Choroid plexus epithelial cell (primary cell): Measurements from ENCODE around the gene NOP53.
A peak's percentile ranks its signal among the peaks of the same experiment; 100 is the strongest.

ENCODE experiments used
- DNase-seq: peaks from one replicate; pipeline ENCODE4 v3.0.0-alpha.2; 2010; ENCODE audit warnings: low read depth
- H3K4me3 ChIP-seq: 2 replicates; pipeline ENCODE4 v1.5.1; 2011; ENCODE audit warnings: low read depth, mild to moderate bottlenecking, control low read depth, low read length, moderate library complexity
- CTCF ChIP-seq: conservative IDR thresholded peaks from 2 replicates; pipeline ENCODE4 v1.5.1; 2011; ENCODE audit warnings: low read depth, mild to moderate bottlenecking, control low read depth, inconsistent platforms, low read length, moderate library complexity

NOP53 gene

GRCh38 chr19:47745010-47745901, at the start of gene NOP53:
Gene NOP53, plus strand, starts transcription at chr19:47745546. Its CDS starts 14 bp downstream, at chr19:47745560.
- peak; percentile 98 for DNase-seq

GRCh38 chr19:47696635-47697034, 48.7 kb upstream of the NOP53 start:
- no peak overlapping the region for H3K4me3 ChIP-seq
- DNase-seq: no peak
- no peak for TF ChIP-seq CTCF

More at GRCh38 chr19:47745010-47745901, at the start of gene NOP53:
- no peak for TF ChIP-seq CTCF
- H3K4me3 ChIP-seq: peak within 1 kb of the TSS; percentile 84

GRCh38 chr19:47697863-47698609, 47.3 kb upstream of the NOP53 start:
- no peak overlapping the region for H3K4me3 ChIP-seq
- peak; percentile 90 for DNase-seq
- peak; percentile 100 for TF ChIP-seq CTCF

- no peak overlapping the region for H3K4me3 ChIP-seq
- no peak for TF ChIP-seq CTCF
- DNase-seq: no peak
Measured at GRCh38 chr19:47698631-47699359, 46.6 kb upstream of the NOP53 start.

GRCh38 chr19:47699360-47699917, 45.9 kb upstream of the NOP53 start:
- TF ChIP-seq CTCF: peak; percentile 82

GRCh38 chr19:47700934-47701716, 44.2 kb upstream of the NOP53 start:
- no peak overlapping the region for H3K4me3 ChIP-seq
- DNase-seq: no peak
- TF ChIP-seq CTCF: no peak

More at GRCh38 chr19:47699360-47699917, 45.9 kb upstream of the NOP53 start:
- DNase-seq: peak; percentile 56
- no peak overlapping the region for H3K4me3 ChIP-seq
